ENCODE data around the gene TMX1.

Gene TMX1

DNA sequence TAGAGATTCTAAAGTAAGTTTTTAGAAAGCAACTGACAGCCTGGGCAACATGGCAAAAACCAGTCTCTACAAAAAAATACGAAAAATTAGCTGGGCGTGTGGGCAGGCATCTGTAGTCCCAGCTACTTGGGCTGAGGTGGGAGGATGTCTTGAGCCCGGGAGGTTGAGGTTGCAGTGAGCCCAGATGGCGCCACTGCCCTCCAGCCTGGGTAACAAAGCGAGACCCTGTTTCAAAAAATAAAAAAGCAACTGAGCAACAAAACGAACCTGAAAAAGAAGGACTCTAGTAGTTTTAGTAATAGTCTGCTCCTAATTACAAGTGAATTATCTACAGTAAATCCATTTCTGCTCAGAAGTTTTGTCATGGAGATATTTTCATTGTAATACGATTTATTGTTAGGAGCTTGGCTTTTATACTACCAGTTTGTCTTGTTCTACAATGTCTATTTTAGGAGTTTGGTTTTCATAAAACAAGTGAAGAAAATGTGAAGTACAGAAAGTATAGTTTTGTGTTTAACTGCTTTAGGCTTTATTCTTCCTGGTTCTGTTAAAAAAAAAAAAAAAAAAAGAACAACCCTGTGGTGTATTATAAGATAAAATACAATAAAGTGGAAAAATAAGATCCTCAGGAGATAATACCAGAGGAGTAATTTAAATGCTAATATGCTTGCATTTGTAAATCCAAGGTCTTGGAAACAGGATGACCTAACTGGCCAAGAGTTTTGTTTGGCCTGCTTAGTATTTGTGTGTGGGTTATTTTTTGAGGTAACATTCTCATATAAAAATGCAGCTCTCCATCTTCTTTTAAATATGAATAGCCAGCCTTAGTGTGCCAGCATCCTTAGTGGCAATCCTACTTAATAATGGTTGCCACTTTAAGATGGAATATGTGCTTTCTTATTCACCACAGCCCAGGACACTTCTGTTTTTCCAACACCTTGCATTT lies 2.8 kb downstream of the TMX1 start:
- DNase-seq (ENCODE audit: low read depth in 2 of 2) = no peak

GRCh38 chr14:51244591-51244990 lies 4.5 kb downstream of the TMX1 start:
- no peak for DNase-seq (ENCODE audit: low read depth in 2 of 2)

GRCh38 chr14:51246032-51246431 lies 6.0 kb downstream of the TMX1 start:
- no peak for DNase-seq (ENCODE audit: low read depth in 2 of 2)

GRCh38 chr14:51248016-51248987 lies 8.3 kb downstream of the TMX1 start:
- no peak for DNase-seq (ENCODE audit: low read depth in 2 of 2)

DNA sequence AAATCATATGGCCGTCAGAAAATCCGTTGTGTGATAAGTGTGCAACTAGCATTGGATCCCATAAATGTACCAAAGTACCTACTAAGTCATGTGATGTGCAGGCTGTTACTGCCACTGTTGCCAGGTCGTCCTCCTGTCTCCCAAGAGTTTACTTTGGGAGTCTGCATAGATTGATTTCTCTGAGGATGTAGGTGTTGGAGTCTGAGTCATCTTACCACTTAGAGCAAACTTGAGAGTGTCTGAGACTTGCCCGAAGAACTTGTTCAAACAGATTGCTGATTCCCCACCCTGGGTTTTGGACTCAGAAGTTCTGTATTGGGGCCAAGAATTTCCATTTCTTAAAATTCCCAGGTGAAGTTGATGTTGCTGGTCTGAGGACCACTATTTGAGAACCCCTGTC lies 11.4 kb downstream of the TMX1 start:
- DNase-seq (ENCODE audit: low read depth in 2 of 2) = no peak

DNA sequence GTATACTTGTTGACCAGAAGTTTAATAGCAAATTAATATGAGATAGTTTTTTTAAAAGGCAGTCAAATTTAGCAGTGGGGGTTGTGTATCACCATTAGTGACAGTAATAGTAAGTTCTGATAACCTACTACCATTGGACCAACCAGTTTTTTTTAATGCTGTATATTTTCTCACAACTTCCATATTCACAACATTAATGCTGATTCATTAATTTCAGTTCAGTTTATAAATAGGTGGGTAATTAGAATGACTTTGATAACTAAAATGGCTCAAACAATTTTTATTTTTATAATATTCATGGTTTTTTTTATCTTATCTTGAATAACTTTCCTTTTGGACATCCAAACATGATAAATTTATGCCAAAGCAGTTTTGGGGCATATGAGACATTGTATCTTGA lies 13.8 kb downstream of the TMX1 start:
- no peak for DNase-seq (ENCODE audit: low read depth in 2 of 2)

DNA sequence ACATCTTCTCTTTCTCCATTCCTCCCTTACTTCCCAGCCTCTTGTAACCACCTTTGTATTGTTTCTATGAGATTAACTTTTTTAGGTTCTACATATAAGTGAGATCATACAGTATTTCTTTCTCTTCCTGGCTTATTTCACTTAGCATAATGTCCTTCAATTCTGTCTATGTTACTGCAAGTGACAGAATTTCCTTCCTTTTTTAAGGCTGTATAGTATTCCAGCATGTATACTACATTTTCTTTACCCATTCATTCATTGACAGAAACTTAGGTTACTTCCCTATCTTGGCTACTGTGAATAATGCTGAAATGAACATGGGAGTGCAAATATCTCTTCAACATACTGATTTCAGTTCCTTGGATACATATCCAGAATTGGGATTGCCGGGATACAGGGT lies 18.2 kb downstream of the TMX1 start:
- DNase-seq (ENCODE audit: low read depth in 2 of 2) = no peak

DNA sequence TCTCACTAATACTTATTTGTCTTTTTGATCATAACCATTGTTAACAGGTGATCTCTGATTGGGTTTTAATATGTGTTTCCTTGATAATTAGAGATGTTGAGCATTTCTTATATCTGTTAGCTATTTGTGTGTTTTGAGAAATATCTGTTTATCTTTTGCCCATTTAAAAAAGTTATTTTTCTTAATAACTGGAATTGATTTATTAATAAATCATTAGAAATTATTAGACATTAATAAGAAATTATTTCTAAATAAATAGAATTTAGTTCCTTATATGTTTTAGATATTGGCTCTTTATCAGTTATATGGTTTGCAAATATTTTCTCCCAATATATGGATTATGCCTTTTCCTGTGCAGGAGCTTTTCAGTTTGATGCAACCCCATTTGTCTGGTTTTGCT lies 18.7 kb downstream of the TMX1 start:
- DNase-seq (ENCODE audit: low read depth in 2 of 2) = no peak

GRCh38 chr14:51260225-51260624 lies 20.2 kb downstream of the TMX1 start:
- no peak for DNase-seq (ENCODE audit: low read depth in 2 of 2)

DNA sequence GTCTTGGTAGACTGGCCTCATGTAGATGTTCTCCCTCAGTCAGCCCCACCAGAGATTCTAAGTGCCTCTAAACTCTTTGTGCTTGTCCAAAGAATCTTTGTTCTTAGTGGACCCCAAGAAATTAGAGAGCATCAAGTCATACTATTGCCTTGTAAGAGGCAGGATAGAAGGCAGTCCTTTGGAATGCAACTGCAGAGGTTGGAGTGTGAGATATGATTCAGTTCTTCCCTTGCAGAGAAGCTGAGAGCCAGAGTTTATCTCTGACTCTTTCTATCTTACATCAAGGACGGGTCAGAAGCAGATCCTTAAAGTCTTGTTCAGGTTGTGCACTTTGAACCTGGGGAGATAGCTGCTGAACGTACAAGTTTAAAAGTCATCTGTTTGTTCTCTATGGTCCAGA lies 21.1 kb downstream of the TMX1 start:
- DNase-seq (ENCODE audit: low read depth in 2 of 2) = no peak

DNA sequence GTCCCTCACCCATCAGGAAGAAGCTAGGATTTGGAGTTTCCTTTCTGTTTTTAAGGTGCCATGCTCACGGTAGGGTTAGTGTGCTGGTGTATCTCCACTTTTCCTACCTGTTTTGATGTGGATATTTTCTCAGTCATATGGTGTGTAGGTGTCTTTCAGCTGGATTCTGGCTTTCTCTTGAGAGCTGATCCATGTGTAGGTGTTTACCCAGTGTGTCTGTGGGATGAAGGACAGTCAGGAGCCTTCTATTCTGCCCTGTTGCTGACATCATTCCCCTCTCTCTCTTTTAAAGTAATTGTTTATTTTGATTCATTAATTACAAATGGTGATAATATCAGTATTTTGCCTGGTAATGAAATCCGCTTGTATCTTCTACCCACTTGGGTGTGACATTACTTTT lies 22.8 kb downstream of the TMX1 start:
- DNase-seq (ENCODE audit: low read depth in 2 of 2) = no peak

GRCh38 chr14:51269634-51270033 lies 29.6 kb downstream of the TMX1 start:
- DNase-seq (ENCODE audit: low read depth in 2 of 2) = no peak

GRCh38 chr14:51276605-51277004 lies 36.6 kb downstream of the TMX1 start:
- no peak for DNase-seq (ENCODE audit: low read depth in 2 of 2)

DNA sequence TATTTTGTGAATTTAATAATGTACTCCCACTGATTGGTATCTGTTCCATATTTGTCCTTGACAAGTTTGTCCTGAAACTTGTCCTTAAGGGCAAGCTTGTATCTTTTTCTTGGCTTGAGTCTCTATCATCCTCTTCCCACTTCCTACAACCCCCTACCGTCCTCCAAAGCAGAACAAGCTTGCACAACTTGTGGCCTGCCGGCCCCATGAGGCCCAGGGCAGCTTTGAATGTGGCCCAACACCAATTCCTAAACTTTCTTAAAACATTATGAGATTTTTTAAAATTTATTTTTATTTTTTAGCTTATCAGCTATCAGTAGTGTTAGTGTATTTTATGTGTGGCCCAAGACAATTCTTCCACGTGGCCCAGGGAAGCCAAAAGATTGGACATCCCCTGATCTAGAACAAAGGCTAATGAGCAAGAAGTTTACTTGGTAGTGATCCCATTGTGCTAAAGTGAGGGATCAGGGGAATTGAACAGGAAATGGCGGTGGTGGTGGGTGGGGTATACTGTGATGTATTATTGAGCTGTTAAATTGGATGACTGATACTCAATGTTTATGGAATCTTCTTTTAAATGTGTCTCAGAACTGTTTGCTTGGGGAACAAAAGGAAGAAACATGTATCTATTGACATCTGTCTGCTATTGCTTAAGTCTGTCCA lies 37.8 kb downstream of the TMX1 start:
- DNase-seq (ENCODE audit: low read depth in 2 of 2) = no peak

- DNase-seq (ENCODE audit: low read depth in 2 of 2) = no peak
Measured at GRCh38 chr14:51282517-51282916, 42.5 kb downstream of the TMX1 start.

DNA sequence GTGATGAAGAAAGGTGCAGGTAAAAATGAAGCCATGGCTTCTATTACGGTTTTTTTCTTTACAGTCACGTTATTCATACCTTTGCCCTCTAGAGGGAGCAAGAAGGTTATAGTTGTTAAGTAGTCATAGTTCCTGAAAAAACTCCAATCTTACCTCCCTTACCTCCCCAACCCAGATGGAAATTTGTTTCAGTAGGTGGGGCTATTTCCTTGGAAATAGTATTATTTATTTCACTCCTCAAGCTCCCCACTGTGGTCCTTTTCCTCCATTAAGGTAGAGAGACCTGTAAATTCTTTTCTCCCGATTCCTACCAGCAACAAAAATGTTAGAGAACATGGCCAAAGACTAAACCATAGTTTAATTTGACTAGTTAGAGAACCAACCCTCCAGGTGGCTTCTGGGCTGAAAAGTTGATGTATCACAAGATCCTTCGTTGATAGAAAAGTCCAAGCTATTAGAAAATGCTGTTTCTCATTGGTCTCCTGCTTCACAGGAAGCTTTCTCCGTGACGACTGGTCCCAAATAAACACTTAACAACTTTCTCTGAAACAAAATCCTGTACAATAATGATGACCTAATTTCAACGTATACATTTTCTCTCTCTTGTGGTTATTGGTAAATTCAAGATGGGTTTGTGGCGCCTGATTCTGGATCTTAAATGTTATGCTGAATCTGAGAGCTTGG lies 43.5 kb downstream of the TMX1 start:
- DNase-seq (ENCODE audit: low read depth in 2 of 2) = no peak

DNA sequence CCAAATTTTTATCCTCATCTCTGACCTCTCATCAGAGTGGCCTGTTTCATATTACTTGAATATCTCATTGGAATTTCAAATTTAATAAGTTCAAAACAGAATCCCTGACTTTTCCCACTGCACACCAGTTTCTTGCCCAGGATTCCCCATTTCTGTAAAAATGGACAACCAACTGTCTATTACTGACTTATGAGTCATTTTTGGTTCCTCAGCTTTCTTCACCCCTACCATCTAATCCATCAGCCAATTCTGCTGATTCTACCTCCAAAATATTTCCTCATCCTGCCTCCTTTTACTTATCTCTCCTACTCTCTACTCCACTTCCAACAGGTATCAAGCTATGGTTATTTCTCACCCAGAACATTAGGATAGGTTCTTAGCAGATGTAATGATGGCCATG lies 44.2 kb downstream of the TMX1 start:
- no peak for DNase-seq (ENCODE audit: low read depth in 2 of 2)

DNA sequence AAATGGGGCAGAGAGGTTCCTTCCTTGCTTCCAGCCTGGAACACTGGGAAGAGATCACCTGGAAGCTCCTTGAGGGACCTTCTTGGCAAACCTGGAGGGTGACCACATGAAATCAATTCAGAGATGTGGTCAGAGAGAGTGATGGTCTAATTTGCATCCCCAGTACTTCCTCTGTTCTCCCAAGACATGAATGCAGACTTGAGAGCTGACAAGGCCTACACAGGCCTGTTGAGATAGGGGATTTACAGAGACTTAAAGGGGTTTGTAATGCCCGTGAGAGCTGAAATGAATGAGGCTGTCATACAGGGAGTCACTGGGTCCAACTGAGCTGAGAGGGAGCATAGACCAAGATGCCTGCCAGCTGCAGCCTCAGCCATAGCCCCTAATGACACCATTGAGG lies 45.1 kb downstream of the TMX1 start:
- no peak for DNase-seq (ENCODE audit: low read depth in 2 of 2)

DNA sequence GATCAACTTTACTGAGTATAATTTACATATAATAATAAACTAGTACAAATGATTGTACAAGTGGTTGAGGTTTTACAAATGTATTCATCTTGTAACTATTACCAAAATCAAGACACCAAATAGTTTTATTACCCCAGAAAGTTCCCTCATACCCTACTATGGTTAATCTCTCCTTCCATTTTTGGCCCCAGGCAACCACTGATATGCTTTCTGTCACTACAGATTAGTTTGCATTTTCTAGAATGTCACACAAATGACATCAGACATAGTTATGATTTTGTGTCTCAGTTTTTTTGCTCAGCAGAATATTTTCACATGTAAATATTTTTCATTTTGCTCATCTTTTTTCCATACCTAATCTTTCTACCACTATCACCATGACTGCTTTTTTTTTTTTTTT lies 49.1 kb downstream of the TMX1 start:
- no peak for DNase-seq (ENCODE audit: low read depth in 2 of 2)

DNA sequence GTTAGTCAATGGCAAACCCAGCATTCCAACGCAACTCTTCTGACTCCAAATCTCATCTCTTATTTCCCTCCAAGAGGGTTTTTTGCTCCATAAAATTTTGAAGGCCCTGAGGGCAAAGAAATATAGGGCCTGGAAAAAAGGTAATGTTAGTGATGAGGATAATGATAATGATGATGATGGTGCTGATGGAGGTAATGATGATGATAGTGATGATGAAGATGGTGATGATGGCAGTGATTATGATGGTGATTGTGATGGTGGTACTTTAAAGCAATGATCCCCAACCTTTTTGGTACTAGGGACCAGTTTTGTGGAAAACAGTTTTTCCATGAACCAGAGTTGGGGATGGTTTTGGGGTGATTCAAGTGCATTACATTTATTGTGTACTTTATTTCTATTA lies 50.1 kb downstream of the TMX1 start:
- no peak for DNase-seq (ENCODE audit: low read depth in 2 of 2)

- DNase-seq (ENCODE audit: low read depth in 2 of 2) = no peak
Measured at GRCh38 chr14:51291016-51291415, 51.0 kb downstream of the TMX1 start.

Measured in activated CD4-positive, alpha-beta T cell treated with anti-CD3 and anti-CD28 coated beads for 24 hours (primary cell).